DOHH2 (cell line): Measurements from ENCODE around the gene BRD2.

Experiments used
- CTCF ChIP-seq: fragments of 200-600 bp; sonication (generic); IDR thresholded peaks from one replicate; pipeline ENCODE4 v1.5.1; 2014; ENCODE audit warnings: antibody characterized with exemption, mild to moderate bottlenecking, low read depth, low read length; ENCODE audit not compliant: poor library complexity, severe bottlenecking
- EZH2phosphoT487 ChIP-seq: fragments of 200-600 bp; sonication (generic); IDR thresholded peaks from 2 replicates; pipeline ENCODE4 v1.6.1; 2017; ENCODE audit warnings: borderline replicate concordance, mild to moderate bottlenecking, antibody characterized with exemption, low read length, moderate library complexity, mixed read lengths

DNA sequence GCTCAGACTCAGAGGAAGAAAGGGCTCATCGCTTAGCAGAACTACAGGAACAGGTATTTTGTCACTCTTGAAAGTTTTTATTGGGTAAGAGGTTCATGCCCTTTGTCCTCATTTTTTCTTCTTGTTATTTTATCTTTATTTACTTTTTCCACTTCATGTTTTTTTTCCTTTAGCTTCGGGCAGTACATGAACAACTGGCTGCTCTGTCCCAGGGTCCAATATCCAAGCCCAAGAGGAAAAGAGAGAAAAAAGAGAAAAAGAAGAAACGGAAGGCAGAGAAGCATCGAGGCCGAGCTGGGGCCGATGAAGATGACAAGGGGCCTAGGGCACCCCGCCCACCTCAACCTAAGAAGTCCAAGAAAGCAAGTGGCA is 9.5 kb downstream of the BRD2 start:
- TF ChIP-seq CTCF (no peak), EZH2phosphoT487 (no peak)
